ENCODE results near the gene ZNF716.

DNA sequence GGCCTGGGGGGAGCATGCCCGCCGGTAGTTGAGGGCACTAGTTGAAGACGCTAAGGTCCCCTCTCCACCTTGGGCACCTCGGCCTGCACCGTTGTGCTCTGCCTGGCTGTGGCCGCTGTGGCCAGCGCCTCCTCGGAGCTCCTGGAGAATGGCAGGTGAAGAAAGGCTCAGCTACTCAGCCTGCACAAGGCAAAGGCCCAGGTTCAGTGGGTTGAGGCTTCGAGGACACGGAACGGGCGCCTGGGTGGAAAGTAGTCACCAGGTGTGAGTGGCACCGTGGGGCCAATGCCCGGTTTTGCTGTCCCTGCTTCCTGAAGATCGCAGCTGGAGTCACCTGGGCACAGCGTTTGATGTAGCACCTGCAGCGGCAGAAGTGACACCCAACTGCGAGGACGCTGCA, 12.4 kb upstream of the ZNF716 start:
- TF ChIP-seq EP300 (IDR thresholded peaks at IDR 0.05), result no peak
- no peak for TF ChIP-seq POLR2A (IDR thresholded peaks at IDR 0.05; ENCODE audit: low read depth)
